ENCODE results near the gene SLC16A5. TPM values are rescaled to one million over a fixed set of nuclear protein-coding genes. Genes with fewer than 3 reads are reported as not detected.

The SLC16A5 gene
- total and polyA plus RNA-seq, 10 of the 15 experiments (the other 5 are each of a cell fraction or from before 2014, with no cell fraction given) = 0.03 to 3.1 (median 0.96) TPM

- TF ChIP-seq, protein P1, sequence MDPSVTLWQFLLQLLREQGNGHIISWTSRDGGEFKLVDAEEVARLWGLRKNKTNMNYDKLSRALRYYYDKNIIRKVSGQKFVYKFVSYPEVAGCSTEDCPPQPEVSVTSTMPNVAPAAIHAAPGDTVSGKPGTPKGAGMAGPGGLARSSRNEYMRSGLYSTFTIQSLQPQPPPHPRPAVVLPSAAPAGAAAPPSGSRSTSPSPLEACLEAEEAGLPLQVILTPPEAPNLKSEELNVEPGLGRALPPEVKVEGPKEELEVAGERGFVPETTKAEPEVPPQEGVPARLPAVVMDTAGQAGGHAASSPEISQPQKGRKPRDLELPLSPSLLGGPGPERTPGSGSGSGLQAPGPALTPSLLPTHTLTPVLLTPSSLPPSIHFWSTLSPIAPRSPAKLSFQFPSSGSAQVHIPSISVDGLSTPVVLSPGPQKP (IDR thresholded peaks at IDR 0.05; ENCODE audit: low read depth, low read length) = no peak
- TF ChIP-seq CREM (IDR thresholded peaks at IDR 0.05; ENCODE audit: low read depth) (peak; percentile 32; the same call in 1 of the 2 replicates), TARDBP (IDR thresholded peaks at IDR 0.05; ENCODE audit: borderline replicate concordance) (no peak), MEF2A (IDR thresholded peaks at IDR 0.05; ENCODE audit: insufficient read depth, low read depth, low read length) (0 out of 2 replicates have a peak, but pooled peaks have one; percentile 12), BHLHE40 (IDR thresholded peaks at IDR 0.05; ENCODE audit: borderline replicate concordance in 1 of 2, low read depth in 2 of 2, low read length in 1 of 2) (peak; percentile 31 to 57; a peak in 2 of 4 replicates), NFXL1 (IDR thresholded peaks at IDR 0.05; ENCODE audit: borderline replicate concordance) (no peak), ATF3 (IDR thresholded peaks at IDR 0.05; ENCODE audit: borderline replicate concordance, extremely low read depth, low read depth, low read length) (no peak), NFYA (IDR thresholded peaks at IDR 0.05; ENCODE audit: borderline replicate concordance, low read depth, low read length) (peak; percentile 70; the same call in 1 of the 2 replicates), SMAD1 (IDR thresholded peaks at IDR 0.05; ENCODE audit: low read depth, partially characterized antibody) (peak; percentile 78), SMARCA5 (IDR thresholded peaks at IDR 0.05) (peak; percentile 60; the same call in 1 of the 2 replicates)
These were observed 66.7 kb downstream of the SLC16A5 start, which contains the start of gene JPT1 (continued) for GRCh38 chr17:75154195-75155106.
